K562 treated with DMSO at 1 percent for 4 hours (cell line): ENCODE measurements around the gene ATXN8OS. TPM values are rescaled to one million over a fixed set of nuclear protein-coding genes. Genes with fewer than 3 reads are reported as not detected.

ENCODE experiments used
- total RNA-seq: library from RNA; unstranded; fragments of 300-600 nt; gene quantifications from 2 replicates; pipeline ENCODE4 v1.2.3, GENCODE V29; 2022; ENCODE audit not compliant: insufficient read depth

The ATXN8OS gene
- not detected in 2 replicates for total RNA-seq

GRCh38 chr13:70107498-70108281, at the start of gene ATXN8OS:
ATXN8OS (plus strand) TSS chr13:70107826.

GRCh38 chr13:70108356-70109105, 905 bp downstream of the ATXN8OS start, which contains the start of gene KLHL1:
KLHL1 (minus strand) TSS chr13:70108452; CDS start chr13:70107699, 753 bp downstream.

Other genes starting within 250 kb of the ATXN8OS start
- gene KLHL1, start 626 bp downstream of the ATXN8OS start, total RNA-seq: not detected in 2 replicates